Loucy (cell line): ENCODE data around the gene DIDO1.

Experiments
- H2AFZ ChIP-seq: fragments of 200-600 bp; sonication (generic); 2 replicates; pipeline ENCODE4 v1.6.0; 2016; ENCODE audit warnings: antibody characterized with exemption, mild to moderate bottlenecking, low read length, moderate library complexity
- H3F3A ChIP-seq: fragments of 200-600 bp; 2 replicates; pipeline ENCODE4 v1.6.0; 2016; ENCODE audit warnings: antibody characterized with exemption, low read depth, mild to moderate bottlenecking
- H3K27me3 ChIP-seq: fragments of 200-600 bp; sonication (generic); 2 replicates; pipeline ENCODE4 v1.6.1; 2014; ENCODE audit warnings: low read length, mild to moderate bottlenecking; ENCODE audit not compliant: insufficient read depth, poor library complexity, severe bottlenecking
- H3K36me3 ChIP-seq: fragments of 200-600 bp; sonication (generic); 2 replicates; pipeline ENCODE4 v1.6.1; 2016; ENCODE audit warnings: low read length; ENCODE audit not compliant: insufficient read depth
- H3K4me1 ChIP-seq: fragments of 200-600 bp; sonication (generic); 2 replicates; pipeline ENCODE4 v1.5.1; 2014; ENCODE audit warnings: low read length, mild to moderate bottlenecking; ENCODE audit not compliant: insufficient read depth, poor library complexity, severe bottlenecking
- H3K4me2 ChIP-seq: fragments of 200-600 bp; sonication (generic); 2 replicates; pipeline ENCODE4 v1.6.0; 2014; ENCODE audit warnings: antibody characterized with exemption, low read length, low read depth, mild to moderate bottlenecking; ENCODE audit not compliant: poor library complexity, severe bottlenecking
- H3K4me3 ChIP-seq: fragments of 200-600 bp; sonication (generic); 2 replicates; pipeline ENCODE4 v1.5.1; 2014; ENCODE audit warnings: low read length, mild to moderate bottlenecking, mixed read lengths; ENCODE audit not compliant: poor library complexity, severe bottlenecking
- H3K79me2 ChIP-seq: fragments of 200-600 bp; sonication (generic); 2 replicates; pipeline ENCODE4 v1.6.1; 2014; ENCODE audit warnings: low read length; ENCODE audit not compliant: insufficient read depth
- H3K9ac ChIP-seq: fragments of 200-600 bp; sonication (generic); 2 replicates; pipeline ENCODE4 v1.6.0; 2014; ENCODE audit warnings: mild to moderate bottlenecking, low read depth, low read length, moderate library complexity; ENCODE audit not compliant: poor library complexity, severe bottlenecking
- H3K9me2 ChIP-seq: fragments of 200-600 bp; sonication (generic); replicated peaks from 2 replicates; pipeline ENCODE4 v1.6.1; 2016; ENCODE audit warnings: low read depth, low read length, mixed read lengths
- H3K9me3 ChIP-seq: fragments of 200-600 bp; sonication (generic); 2 replicates; pipeline ENCODE4 v1.6.1; 2014; ENCODE audit warnings: mild to moderate bottlenecking, antibody characterized with exemption, low read length, low read depth; ENCODE audit not compliant: insufficient read depth
- H4K20me1 ChIP-seq: fragments of 200-600 bp; sonication (generic); 2 replicates; pipeline ENCODE4 v1.6.0; 2014; ENCODE audit warnings: antibody characterized with exemption, low read length, mild to moderate bottlenecking; ENCODE audit not compliant: insufficient read depth, poor library complexity, severe bottlenecking
- EZH2phosphoT487 ChIP-seq: fragments of 200-600 bp; IDR thresholded peaks from 2 replicates; pipeline ENCODE4 v1.6.1; 2018; ENCODE audit warnings: antibody characterized with exemption, mild to moderate bottlenecking, moderate library complexity, borderline replicate concordance
- TF ChIP-seq, protein P1 (sequence below): fragments of 200-600 bp; sonication (generic); conservative IDR thresholded peaks from 2 replicates; pipeline ENCODE4 v1.5.1; 2014; ENCODE audit warnings: mild to moderate bottlenecking, antibody characterized with exemption, low read length

DIDO1 gene

DNA sequence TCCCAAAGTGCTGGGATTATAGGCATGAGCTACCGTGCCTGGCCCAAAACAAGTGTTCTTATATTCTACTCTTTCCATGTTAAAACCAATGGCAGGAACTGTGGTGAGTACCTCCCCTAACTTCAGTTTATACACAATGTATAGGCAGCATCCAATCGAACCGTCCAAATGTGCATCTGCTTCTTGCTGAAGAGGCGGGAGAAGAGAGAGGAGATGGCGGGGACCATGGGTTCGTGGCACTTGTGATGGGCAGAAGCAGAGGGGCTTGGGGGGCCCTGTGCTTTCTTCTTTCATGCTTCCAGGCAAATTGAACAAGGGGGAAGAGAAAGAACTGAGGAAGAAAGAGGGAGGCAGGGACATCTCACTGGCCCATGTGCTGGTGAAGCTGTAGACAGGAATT, 53.4 kb downstream of the DIDO1 start:
- Histone ChIP-seq H3K79me2 (no peaks in the 10 kb centered on the region), H2AFZ (no peak overlapping the region), H3K9ac (no peak overlapping the region), H3K4me2 (no peak overlapping the region), H3F3A (peaks cover 9% of the 10 kb centered on the region), H3K36me3 (no peaks in the 10 kb centered on the region), H3K4me1 (peaks cover 11% of the 10 kb centered on the region), H3K9me2 (no peaks in the 10 kb centered on the region), H4K20me1 (no peaks in the 10 kb centered on the region), H3K27me3 (no peaks in the 10 kb centered on the region), H3K4me3 (no peak overlapping the region), H3K9me3 (no peaks in the 10 kb centered on the region)
- TF ChIP-seq, protein P1, sequence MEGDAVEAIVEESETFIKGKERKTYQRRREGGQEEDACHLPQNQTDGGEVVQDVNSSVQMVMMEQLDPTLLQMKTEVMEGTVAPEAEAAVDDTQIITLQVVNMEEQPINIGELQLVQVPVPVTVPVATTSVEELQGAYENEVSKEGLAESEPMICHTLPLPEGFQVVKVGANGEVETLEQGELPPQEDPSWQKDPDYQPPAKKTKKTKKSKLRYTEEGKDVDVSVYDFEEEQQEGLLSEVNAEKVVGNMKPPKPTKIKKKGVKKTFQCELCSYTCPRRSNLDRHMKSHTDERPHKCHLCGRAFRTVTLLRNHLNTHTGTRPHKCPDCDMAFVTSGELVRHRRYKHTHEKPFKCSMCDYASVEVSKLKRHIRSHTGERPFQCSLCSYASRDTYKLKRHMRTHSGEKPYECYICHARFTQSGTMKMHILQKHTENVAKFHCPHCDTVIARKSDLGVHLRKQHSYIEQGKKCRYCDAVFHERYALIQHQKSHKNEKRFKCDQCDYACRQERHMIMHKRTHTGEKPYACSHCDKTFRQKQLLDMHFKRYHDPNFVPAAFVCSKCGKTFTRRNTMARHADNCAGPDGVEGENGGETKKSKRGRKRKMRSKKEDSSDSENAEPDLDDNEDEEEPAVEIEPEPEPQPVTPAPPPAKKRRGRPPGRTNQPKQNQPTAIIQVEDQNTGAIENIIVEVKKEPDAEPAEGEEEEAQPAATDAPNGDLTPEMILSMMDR, result no peak
- no peak for TF ChIP-seq EZH2phosphoT487

DNA sequence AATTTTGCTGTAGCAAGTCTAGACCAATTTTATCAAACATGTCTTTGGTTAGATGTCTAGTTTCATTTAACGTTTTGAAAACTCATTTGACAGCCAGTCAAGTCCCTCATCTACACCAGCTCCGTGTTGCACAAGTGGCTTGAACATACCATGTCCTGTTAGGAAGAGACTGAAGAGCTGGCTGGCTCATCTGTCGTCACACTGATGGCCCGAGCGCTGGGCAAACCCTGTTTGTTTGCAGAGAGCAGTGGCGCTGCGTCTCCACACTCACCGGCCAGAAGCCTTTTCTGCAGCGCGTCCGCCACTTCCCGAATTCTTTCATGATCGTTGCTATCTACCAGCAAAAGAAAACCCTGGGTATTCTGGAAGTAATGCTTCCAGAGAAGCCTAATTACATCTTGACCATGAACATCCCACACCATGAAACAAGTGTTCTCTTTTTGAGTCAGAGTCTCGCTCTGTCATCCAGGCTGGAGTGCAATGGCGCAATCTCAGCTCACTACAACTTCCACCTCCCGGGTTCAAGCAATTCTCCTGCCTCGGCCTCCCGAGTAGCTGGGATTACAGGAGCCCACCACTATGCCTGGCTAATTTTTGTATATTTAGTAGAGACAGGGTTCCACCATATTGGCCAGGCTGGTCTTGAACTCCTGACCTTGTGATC, 54.0 kb downstream of the DIDO1 start:
- Histone ChIP-seq H2AFZ (no peak overlapping the region), H3K9me3 (no peaks in the 10 kb centered on the region), H3K4me2 (no peak overlapping the region), H4K20me1 (no peaks in the 10 kb centered on the region), H3K9ac (no peak overlapping the region), H3K79me2 (no peaks in the 10 kb centered on the region), H3F3A (peaks cover 4% of the 10 kb centered on the region), H3K9me2 (no peaks in the 10 kb centered on the region), H3K27me3 (no peaks in the 10 kb centered on the region), H3K36me3 (no peaks in the 10 kb centered on the region), H3K4me1 (peaks cover 11% of the 10 kb centered on the region), H3K4me3 (no peak overlapping the region)
- no peak for TF ChIP-seq EZH2phosphoT487
- TF ChIP-seq, protein P1, result no peak

DNA sequence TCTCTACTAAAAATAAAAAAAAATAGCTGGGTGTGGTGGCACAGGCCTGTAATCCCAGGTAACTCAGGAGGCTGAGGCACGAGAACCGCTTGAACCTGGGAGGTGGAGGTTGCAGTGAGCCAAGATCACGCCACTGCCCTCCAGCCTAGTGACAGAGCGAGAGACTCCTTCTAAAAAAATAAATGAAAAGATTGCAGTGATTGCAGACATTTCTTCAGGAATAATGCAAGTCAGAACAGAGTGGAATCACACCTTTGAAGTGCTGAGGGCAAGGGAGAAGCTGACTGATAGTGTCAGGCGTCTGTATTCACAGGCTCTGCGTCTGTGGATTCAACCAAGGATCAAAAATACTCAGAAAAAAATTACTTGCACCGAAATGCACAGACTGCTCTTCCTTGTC, 62.1 kb downstream of the DIDO1 start:
- no peak overlapping the region for H3K9ac ChIP-seq
- no peak overlapping the region for H2AFZ ChIP-seq
- no peaks in the 10 kb centered on the region for H3F3A ChIP-seq
- no peaks in the 10 kb centered on the region for H3K36me3 ChIP-seq
- peaks cover 5% of the 10 kb centered on the region for H3K4me1 ChIP-seq
- peaks cover 6% of the 10 kb centered on the region for H4K20me1 ChIP-seq
- TF ChIP-seq, protein P1, result no peak
- no peak for TF ChIP-seq EZH2phosphoT487
- H3K27me3 ChIP-seq, result no peaks in the 10 kb centered on the region
- H3K4me2 ChIP-seq, result no peak overlapping the region
- no peak overlapping the region for H3K4me3 ChIP-seq
- no peaks in the 10 kb centered on the region for H3K9me3 ChIP-seq
- peaks cover 16% of the 10 kb centered on the region for H3K79me2 ChIP-seq
- H3K9me2 ChIP-seq, result no peaks in the 10 kb centered on the region
